Measurements from ENCODE around the gene SMC1B.

The SMC1B gene

GRCh38 chr22:45341498-45341897 is 71.9 kb downstream of the SMC1B start:
- no peak for TF ChIP-seq CTCF (IDR thresholded peaks at IDR 0.05; ENCODE audit: low read depth, low read length, missing control alignments)
- no peak overlapping the region for H3K4me3 ChIP-seq (replicated peaks; ENCODE audit: low read depth, low read length)
- DNase-seq (ENCODE audit: extremely low read depth, low read depth), result no peak

- TF ChIP-seq CTCF (IDR thresholded peaks at IDR 0.05; ENCODE audit: low read depth, low read length, missing control alignments), result no peak
- DNase-seq (ENCODE audit: extremely low read depth, low read depth), result no peak
- no peak overlapping the region for H3K4me3 ChIP-seq (replicated peaks; ENCODE audit: low read depth, low read length)
Observed at GRCh38 chr22:45340323-45340722, 73.1 kb downstream of the SMC1B start.

GRCh38 chr22:45338795-45339194 is 74.6 kb downstream of the SMC1B start:
- no peak for TF ChIP-seq CTCF (IDR thresholded peaks at IDR 0.05; ENCODE audit: low read depth, low read length, missing control alignments)
- no peak for DNase-seq (ENCODE audit: extremely low read depth, low read depth)

GRCh38 chr22:45337536-45337935 is 75.9 kb downstream of the SMC1B start:
- DNase-seq (ENCODE audit: extremely low read depth, low read depth), result no peak
- no peak for TF ChIP-seq CTCF (IDR thresholded peaks at IDR 0.05; ENCODE audit: low read depth, low read length, missing control alignments)
- H3K4me3 ChIP-seq (replicated peaks; ENCODE audit: low read depth, low read length), result no peak overlapping the region

More at GRCh38 chr22:45338795-45339194, 74.6 kb downstream of the SMC1B start:
- no peak overlapping the region for H3K4me3 ChIP-seq (replicated peaks; ENCODE audit: low read depth, low read length)

GRCh38 chr22:45336971-45337431 is 76.4 kb downstream of the SMC1B start:
- no peak for TF ChIP-seq CTCF (IDR thresholded peaks at IDR 0.05; ENCODE audit: low read depth, low read length, missing control alignments)
- H3K4me3 ChIP-seq (replicated peaks; ENCODE audit: low read depth, low read length), result no peak overlapping the region
- DNase-seq (ENCODE audit: extremely low read depth, low read depth), result no peak

GRCh38 chr22:45335854-45336522 is 77.4 kb downstream of the SMC1B start:
- TF ChIP-seq CTCF (IDR thresholded peaks at IDR 0.05; ENCODE audit: low read depth, low read length, missing control alignments), result no peak
- no peak for DNase-seq (ENCODE audit: extremely low read depth, low read depth)
- H3K4me3 ChIP-seq (replicated peaks; ENCODE audit: low read depth, low read length), result no peak overlapping the region
